Aorta (tissue), 5 donors: Measurements from ENCODE around the gene FGF3. TPM values are rescaled to one million over a fixed set of nuclear protein-coding genes. Genes with fewer than 3 reads are reported as not detected.
A peak's percentile ranks its signal among the peaks of the same experiment; 100 is the strongest.

Source experiments
- ATAC-seq: fragments of 200-7000 bp; cut with Tn5 transposase; one replicate; pipeline ENCODE4 v1.9.1; 2022; ENCODE audit warnings: moderate library complexity; ENCODE audit not compliant: low FRiP score
- DNase-seq, 2 donors: peaks; one replicate each; pipeline ENCODE4 v3.0.0-alpha.2; 2020
- H3K27ac ChIP-seq, 2 donors: one replicate each; pipeline ENCODE4 v1.5.1; 2013; ENCODE audit warnings: low read length in 2 of 2, mild to moderate bottlenecking in 2 of 2, moderate library complexity in 2 of 2, control low read depth in 1 of 2, inconsistent platforms in 1 of 2, low read depth in 1 of 2
- H3K27me3 ChIP-seq, 2 donors: one replicate each; pipeline ENCODE4 v1.6.1; 2013; ENCODE audit warnings: control low read depth in 1 of 2, low read length in 1 of 2, mild to moderate bottlenecking in 1 of 2, moderate library complexity in 1 of 2; ENCODE audit not compliant: insufficient read depth in 2 of 2, control insufficient read depth in 1 of 2
- H3K36me3 ChIP-seq, 2 donors: one replicate each; pipeline ENCODE4 v1.6.1; 2013; ENCODE audit warnings: control low read depth in 1 of 2, low read length in 1 of 2, mild to moderate bottlenecking in 1 of 2; ENCODE audit not compliant: insufficient read depth in 2 of 2, control insufficient read depth in 1 of 2
- H3K4me1 ChIP-seq, 2 donors: one replicate each; pipeline ENCODE4 v1.6.1; 2013; ENCODE audit warnings: low read length in 2 of 2, control low read depth in 1 of 2, mild to moderate bottlenecking in 1 of 2, moderate library complexity in 1 of 2; ENCODE audit not compliant: insufficient read depth in 2 of 2, control insufficient read depth in 1 of 2
- H3K4me3 ChIP-seq, 2 donors: one replicate each; pipeline ENCODE4 v1.5.1; 2013; ENCODE audit warnings: low read length in 2 of 2, control low read depth in 1 of 2, mild to moderate bottlenecking in 1 of 2
- H3K9me3 ChIP-seq: one replicate; pipeline ENCODE4 v1.6.1; 2013; ENCODE audit warnings: mild to moderate bottlenecking, low read length; ENCODE audit not compliant: control insufficient read depth
- WGBS, 2 donors: extraction: QIAGEN DNeasy Blood & Tissue Kit; methylation state at CpG; one replicate each; pipeline ENCODE4 v1.1.7; 2013; 5-methylcytosine and 5-hydroxymethylcytosine counted together
- intact Hi-C, 2 donors: fragments of 100-400 bp; cut with DNase I; formaldehyde crosslinking; loops; one replicate each; pipeline versions ENCODE4 v1.14.2 to v1.15.0; 2022
- long read RNA-seq, 2 donors: library from polyadenylated mRNA; unstranded; transcript quantifications; one replicate each; pipeline ENCODE4 v2.0.0, GENCODE V29; 2020 to 2021
- polyA plus RNA-seq, 2 donors: library from polyadenylated mRNA; stranded (reverse); fragments of 200-250 nt; gene quantifications; one replicate each; pipeline ENCODE4 v1.2.3, GENCODE V29; 2013
- total RNA-seq, 2 donors: library from RNA; stranded (reverse); fragmentation: NEBNext Ultra II Directional; extraction: Animal tissue kit (Norgen Biotek cat#: 25700); gene quantifications; one replicate each; pipeline ENCODE4 v1.2.1, GENCODE V29; 2021
- donor health status: healthy with polysubstance abuse.
- donor health status: Bipolar disorder and iron deficiency.
- donor health status: DM: no; HTN: no; CAD: no.
- donor health status: DM: no; HTN: no; CAD: no.
- donor health status: DM: yes; HTN: yes; CAD: no.

The FGF3 gene
- total RNA-seq, result not detected
- not detected for polyA plus RNA-seq
- long read RNA-seq, donor 1, result 0 reads
- long read RNA-seq, donor 2, result 0 reads

- DNase-seq (no peak), ATAC-seq (no peak)
- Histone ChIP-seq H3K27ac (no peak within 1 kb of the TSS), H3K4me3 (no peak within 1 kb of the TSS), H3K27me3 (no peaks in the 10 kb centered on the region), H3K36me3 (no peaks in the 10 kb centered on the region), H3K9me3 (no peaks in the 10 kb centered on the region), H3K4me1 (no peaks in the 10 kb centered on the region)
- WGBS, 2 donors, result 1 to 2% methylated on average over 69 to 105 of the region's 105 CpGs
- intact Hi-C loops, result no loop called here
Observed at GRCh38 chr11:69818603-69819441, at the start of gene FGF3. TSS of gene FGF3 (minus strand) at chr11:69819416. CDS start at chr11:69818933, 483 bp downstream.

GRCh38 chr11:69868871-69869270 is 49.7 kb upstream of the FGF3 start:
- no peaks in the 10 kb centered on the region for H3K27me3 ChIP-seq
- no peak for DNase-seq

GRCh38 chr11:69868006-69868810 is 49.0 kb upstream of the FGF3 start:
- Histone ChIP-seq H3K36me3 (no peaks in the 10 kb centered on the region), H3K4me3 (no peak overlapping the region), H3K4me1 (no peaks in the 10 kb centered on the region), H3K27ac (no peak overlapping the region), H3K9me3 (no peaks in the 10 kb centered on the region), H3K27me3 (no peaks in the 10 kb centered on the region)
- ATAC-seq, result no peak
- WGBS, 2 donors, result 51 to 56% methylated on average over 41 of the region's 41 CpGs
- peak in 1 of 2 donors; percentile 67 for DNase-seq
- intact Hi-C loops, result no loop called here

More at GRCh38 chr11:69868871-69869270, 49.7 kb upstream of the FGF3 start:
- no peak overlapping the region for H3K27ac ChIP-seq
- ATAC-seq, result no peak
- 95 to 96% methylated on average over 8 of the region's 8 CpGs for WGBS, 2 donors
- intact Hi-C loops, result no loop called here
- no peaks in the 10 kb centered on the region for H3K9me3 ChIP-seq
- no peak overlapping the region for H3K4me3 ChIP-seq
- no peaks in the 10 kb centered on the region for H3K4me1 ChIP-seq
- no peaks in the 10 kb centered on the region for H3K36me3 ChIP-seq

- DNase-seq (peak in 1 of 2 donors; percentile 7), ATAC-seq (peak; percentile 23)
- Histone ChIP-seq H3K27ac (no peak overlapping the region), H3K36me3 (no peaks in the 10 kb centered on the region), H3K4me1 (no peaks in the 10 kb centered on the region), H3K4me3 (no peak overlapping the region), H3K9me3 (no peaks in the 10 kb centered on the region), H3K27me3 (no peaks in the 10 kb centered on the region)
- 77 to 79% methylated on average over 30 of the region's 30 CpGs for WGBS, 2 donors
- intact Hi-C loops, result no loop called here
Observed at GRCh38 chr11:69867076-69868005, 48.1 kb upstream of the FGF3 start.

- Histone ChIP-seq H3K4me1 (no peaks in the 10 kb centered on the region), H3K9me3 (no peaks in the 10 kb centered on the region), H3K27ac (no peak overlapping the region), H3K4me3 (no peak overlapping the region), H3K27me3 (no peaks in the 10 kb centered on the region), H3K36me3 (no peaks in the 10 kb centered on the region)
- ATAC-seq (no peak), DNase-seq (no peak)
- 94% methylated on average over 3 of the region's 3 CpGs for WGBS, 2 donors
- intact Hi-C loops, result no loop called here
Observed at GRCh38 chr11:69866648-69867047, 47.4 kb upstream of the FGF3 start.

- no peak overlapping the region for H3K4me3 ChIP-seq
- H3K27me3 ChIP-seq, result no peaks in the 10 kb centered on the region
- ATAC-seq, result no peak
- no peak for DNase-seq
- intact Hi-C loops, result no loop called here
- no peaks in the 10 kb centered on the region for H3K9me3 ChIP-seq
- H3K27ac ChIP-seq, result no peak overlapping the region
- 75 to 79% methylated on average over 5 of the region's 5 CpGs for WGBS, 2 donors
- H3K4me1 ChIP-seq, result no peaks in the 10 kb centered on the region
- no peaks in the 10 kb centered on the region for H3K36me3 ChIP-seq
Observed at GRCh38 chr11:69865707-69866106, 46.5 kb upstream of the FGF3 start.

- DNase-seq, result no peak
- H3K36me3 ChIP-seq, result no peaks in the 10 kb centered on the region
Observed at GRCh38 chr11:69864686-69865661, 45.8 kb upstream of the FGF3 start.

More at GRCh38 chr11:69864686-69865661, 45.8 kb upstream of the FGF3 start:
- H3K27ac ChIP-seq, result no peak overlapping the region
- no peak overlapping the region for H3K4me3 ChIP-seq
- intact Hi-C loops, result no loop called here
- no peaks in the 10 kb centered on the region for H3K27me3 ChIP-seq
- no peaks in the 10 kb centered on the region for H3K4me1 ChIP-seq
- ATAC-seq, result no peak
- WGBS, 2 donors, result 86 to 87% methylated on average over 27 of the region's 27 CpGs
- H3K9me3 ChIP-seq, result no peaks in the 10 kb centered on the region
